Measurements from ENCODE around the gene SOX6. TPM values are rescaled to one million over a fixed set of nuclear protein-coding genes. Genes with fewer than 3 reads are reported as not detected.

The SOX6 gene
- polyA plus RNA-seq, 1 donor from 2014 or later = 2.2 TPM

GRCh38 chr11:16335236-16335962 lies 20.9 kb downstream of the SOX6 start:
- no peaks in the 10 kb centered on the region for H3K27me3 ChIP-seq (ENCODE audit: insufficient read depth, low read depth, low read length)
- no peaks in the 10 kb centered on the region for H3K79me2 ChIP-seq (replicated peaks; ENCODE audit: insufficient read depth, low read length)
- no peaks in the 10 kb centered on the region for H3K9me3 ChIP-seq (ENCODE audit: low read length)
- no peak overlapping the region for H3K9ac ChIP-seq (ENCODE audit: low read length)
- no peak overlapping the region for H3K27ac ChIP-seq (ENCODE audit: low read length)
- no peak overlapping the region for H3K4me2 ChIP-seq (ENCODE audit: low read length)
- TF ChIP-seq RAD21 (conservative IDR thresholded peaks at IDR 0.05) = no peak
- no peak for TF ChIP-seq CTCF (IDR thresholded peaks at IDR 0.05; ENCODE audit: poor library complexity, severe bottlenecking)
- no peak for TF ChIP-seq MXI1 (conservative IDR thresholded peaks at IDR 0.05; ENCODE audit: poor library complexity, severe bottlenecking)
- TF ChIP-seq POLR2AphosphoS5 (IDR thresholded peaks at IDR 0.05) = no peak
- no peak for TF ChIP-seq REST (IDR thresholded peaks at IDR 0.05; ENCODE audit: borderline replicate concordance)
- no peaks in the 10 kb centered on the region for H3K36me3 ChIP-seq (ENCODE audit: insufficient read depth, low read length)
- H3F3A ChIP-seq (ENCODE audit: insufficient read depth, low read length, poor library complexity, severe bottlenecking) = no peaks in the 10 kb centered on the region
- H3K4me3 ChIP-seq (ENCODE audit: low read length) = no peak overlapping the region
- H3K9me2 ChIP-seq (ENCODE audit: insufficient read depth, low read length) = no peaks in the 10 kb centered on the region
- no peak overlapping the region for H2AFZ ChIP-seq (ENCODE audit: low read depth, low read length)
- H4K20me1 ChIP-seq (ENCODE audit: insufficient read depth) = no peaks in the 10 kb centered on the region

GRCh38 chr11:16326679-16327297 lies 29.6 kb downstream of the SOX6 start:
- Histone ChIP-seq H3K27ac (ENCODE audit: low read length) (no peak overlapping the region), H2AFZ (ENCODE audit: low read depth, low read length) (no peak overlapping the region), H3K4me3 (ENCODE audit: low read length) (no peak overlapping the region), H4K20me1 (ENCODE audit: insufficient read depth) (no peaks in the 10 kb centered on the region), H3K9me3 (ENCODE audit: low read length) (no peaks in the 10 kb centered on the region), H3K9ac (ENCODE audit: low read length) (no peak overlapping the region), H3K9me2 (ENCODE audit: insufficient read depth, low read length) (no peaks in the 10 kb centered on the region), H3K4me2 (ENCODE audit: low read length) (no peak overlapping the region), H3K79me2 (replicated peaks; ENCODE audit: insufficient read depth, low read length) (no peaks in the 10 kb centered on the region), H3F3A (ENCODE audit: insufficient read depth, low read length, poor library complexity, severe bottlenecking) (no peaks in the 10 kb centered on the region), H3K36me3 (ENCODE audit: insufficient read depth, low read length) (no peaks in the 10 kb centered on the region), H3K27me3 (ENCODE audit: insufficient read depth, low read depth, low read length) (no peaks in the 10 kb centered on the region)
- TF ChIP-seq POLR2AphosphoS5 (IDR thresholded peaks at IDR 0.05) (no peak), RAD21 (conservative IDR thresholded peaks at IDR 0.05) (no peak), EP300 (conservative IDR thresholded peaks at IDR 0.05; ENCODE audit: poor library complexity, severe bottlenecking) (no peak), CTCF (IDR thresholded peaks at IDR 0.05; ENCODE audit: poor library complexity, severe bottlenecking) (no peak), MXI1 (conservative IDR thresholded peaks at IDR 0.05; ENCODE audit: poor library complexity, severe bottlenecking) (no peak), SMC3 (conservative IDR thresholded peaks at IDR 0.05; ENCODE audit: poor library complexity) (no peak), TAF1 (IDR thresholded peaks at IDR 0.05; ENCODE audit: low read depth) (no peak), EZH2 (IDR thresholded peaks at IDR 0.05; ENCODE audit: borderline replicate concordance, insufficient read depth, low read length, poor library complexity, severe bottlenecking) (no peak), REST (IDR thresholded peaks at IDR 0.05; ENCODE audit: borderline replicate concordance) (no peak)
